MM.1S (cell line): ENCODE results near the gene PLEKHA7.
"Not testable (repeated sequence)": the region's sequence is repeated elsewhere in the genome, so short reads cannot be mapped to it uniquely, and the experiment has no call there.

Source experiments
- CTCF ChIP-seq: fragments of 300-600 bp; sonication (generic); IDR thresholded peaks from 2 replicates; pipeline ENCODE4 v1.5.1; 2016; ENCODE audit warnings: antibody characterized with exemption, low read length, mixed read lengths
- EZH2 ChIP-seq: fragments of 300-600 bp; sonication (generic); optimal IDR thresholded peaks from 2 replicates; pipeline ENCODE3; 2017; ENCODE audit warnings: low read depth, mild to moderate bottlenecking, antibody characterized with exemption, low read length, mixed read lengths

- TF ChIP-seq CTCF, EZH2: not testable (repeated sequence)
These were observed 36.9 kb upstream of the PLEKHA7 start for GRCh38 chr11:17051146-17051545.
